Putamen (tissue), 1 donor: ENCODE measurements around the gene RMRP.
"Not testable (repeated sequence)": the region's sequence is repeated elsewhere in the genome, so short reads cannot be mapped to it uniquely, and the experiment has no call there.

Experiments used
- DNase-seq: peaks from one replicate; pipeline ENCODE4 v3.0.0-alpha.2; 2016; ENCODE audit warnings: low spot score

The RMRP gene

GRCh38 chr9:35664531-35665470, 7.0 kb upstream of the RMRP start, which contains the start of gene ARHGEF39:
TSS of gene ARHGEF39 (minus strand) at chr9:35665195. CDS start at chr9:35665169, 26 bp downstream.
- peak; percentile 56 for DNase-seq

GRCh38 chr9:35662437-35662836, 4.6 kb upstream of the RMRP start:
- no peak for DNase-seq

GRCh38 chr9:35661756-35662350, 4.0 kb upstream of the RMRP start:
- no peak for DNase-seq

- no peak for DNase-seq
Measured at GRCh38 chr9:35660966-35661415, 3.2 kb upstream of the RMRP start.

GRCh38 chr9:35659340-35659739, 1.5 kb upstream of the RMRP start:
- no peak for DNase-seq

GRCh38 chr9:35658968-35659220, 1.1 kb upstream of the RMRP start:
- no peak for DNase-seq

- peak; percentile 91 for DNase-seq
Measured at GRCh38 chr9:35658137-35658967, 533 bp upstream of the RMRP start, which contains the start of gene CCDC107. TSS of gene CCDC107 (plus strand) at chr9:35658292. CDS start at chr9:35658380, 88 bp downstream.

GRCh38 chr9:35656831-35657545, 831 bp downstream of the RMRP start:
- no peak for DNase-seq

GRCh38 chr9:35656348-35656747, 1.5 kb downstream of the RMRP start:
- DNase-seq: no peak

GRCh38 chr9:35653611-35654010, 4.2 kb downstream of the RMRP start:
- no peak for DNase-seq

GRCh38 chr9:35652829-35653209, 5.0 kb downstream of the RMRP start:
- DNase-seq: no peak

GRCh38 chr9:35651956-35652828, 5.6 kb downstream of the RMRP start:
- no peak for DNase-seq

- DNase-seq: no peak
Measured at GRCh38 chr9:35650341-35651158, 7.3 kb downstream of the RMRP start, which contains the start of gene SIT1. TSS of gene SIT1 (minus strand) at chr9:35650931. CDS start at chr9:35650853, 78 bp downstream.

- DNase-seq: no peak
Measured at GRCh38 chr9:35649431-35650340, 8.1 kb downstream of the RMRP start.

GRCh38 chr9:35646533-35647265, 11.1 kb downstream of the RMRP start:
- DNase-seq: peak; percentile 88

GRCh38 chr9:35646153-35646532, 11.7 kb downstream of the RMRP start:
- DNase-seq: no peak

GRCh38 chr9:35645736-35646135, 12.1 kb downstream of the RMRP start:
- not testable (repeated sequence) for DNase-seq

- DNase-seq: no peak
Measured at GRCh38 chr9:35643046-35643445, 14.8 kb downstream of the RMRP start.
